H1 (cell line): ENCODE results near the gene SPIRE2. TPM values are rescaled to one million over a fixed set of nuclear protein-coding genes. Genes with fewer than 3 reads are reported as not detected.

Experiments used
- BACH1 ChIP-seq: IDR thresholded peaks from 2 replicates; pipeline ENCODE4 v1.6.1; 2012; ENCODE audit warnings: low read length, improper control_type of control experiment
- CHD1 ChIP-seq: IDR thresholded peaks from 2 replicates; pipeline ENCODE4 v1.6.1; 2012; ENCODE audit warnings: low read depth, low read length, improper control_type of control experiment
- CTBP2 ChIP-seq: IDR thresholded peaks from 2 replicates; pipeline ENCODE4 v1.7.0; 2011; ENCODE audit warnings: borderline replicate concordance, mild to moderate bottlenecking, moderate library complexity, mixed read lengths, low read length; ENCODE audit not compliant: insufficient read depth, insufficient read length
- EGR1 ChIP-seq: IDR thresholded peaks from 2 replicates; pipeline ENCODE4 v1.6.1; 2011; ENCODE audit warnings: low read depth, low read length, borderline replicate concordance
- RAD21 ChIP-seq, 2 experiments: IDR thresholded peaks in 1 of 2; conservative IDR thresholded peaks in 1 of 2; 2 replicates each; pipeline ENCODE4 v1.6.1; 2011; ENCODE audit warnings: low read depth in 2 of 2, low read length in 2 of 2, improper control_type of control experiment in 1 of 2, inconsistent platforms in 1 of 2, mild to moderate bottlenecking in 1 of 2, moderate library complexity in 1 of 2
- RXRA ChIP-seq: IDR thresholded peaks from 2 replicates; pipeline ENCODE4 v1.6.1; 2011; ENCODE audit warnings: low read depth, mild to moderate bottlenecking, low read length, moderate library complexity; ENCODE audit not compliant: insufficient read depth
- TEAD4 ChIP-seq: IDR thresholded peaks from 2 replicates; pipeline ENCODE4 v1.6.1; 2012; ENCODE audit warnings: low read depth, low read length, inconsistent platforms, mixed read lengths
- USF2 ChIP-seq: IDR thresholded peaks from 2 replicates; pipeline ENCODE4 v1.6.1; 2011; ENCODE audit warnings: low read length, improper control_type of control experiment
- YY1 ChIP-seq: IDR thresholded peaks from 2 replicates; pipeline ENCODE4 v1.6.1; 2011; ENCODE audit warnings: low read depth, mild to moderate bottlenecking, low read length
- polyA plus RNA-seq, 7 experiments: library from polyadenylated mRNA; depleted of rRNA in 3 of 7; stranded (reverse) in 5 of 7; unstranded in 2 of 7; fragments of >200 nt in 5 of 7; fragments of 200-250 nt in 2 of 7; gene quantifications; 1 replicate in 5 of 7; 2 replicates in 1 of 7; 4 replicates in 1 of 7; pipeline versions ENCODE4 v1.2.1 to v1.2.3, GENCODE V29; 2011 to 2013; ENCODE audit warnings: missing spikeins in 2 of 7, mixed read lengths in 2 of 7
- total RNA-seq: library from RNA; stranded (reverse); fragmentation: NEBNext Ultra II Directional; extraction: Animal tissue kit (Norgen Biotek cat#: 25700); gene quantifications from 2 replicates; pipeline ENCODE4 v1.2.1, GENCODE V29; 2021

Gene SPIRE2
- total and polyA plus RNA-seq, 2 of the 8 experiments (the other 6 are each of a cell fraction or from before 2014, with no cell fraction given) = 7.4 to 15.4 TPM

- no peak for TF ChIP-seq RAD21 (IDR thresholded peaks at IDR 0.05 in 1 of 2, conservative IDR thresholded peaks at IDR 0.05 in 1 of 2; ENCODE audit: low read depth in 2 of 2, low read length in 2 of 2)
- no peak for TF ChIP-seq CHD1
- TF ChIP-seq CTBP2 = no peak
- TF ChIP-seq USF2 = no peak
- TF ChIP-seq TEAD4 = no peak
- no peak for TF ChIP-seq BACH1
- TF ChIP-seq RXRA = no peak
- TF ChIP-seq YY1 = no peak
- no peak for TF ChIP-seq EGR1
Measured at GRCh38 chr16:89829630-89830437, 1.6 kb downstream of the SPIRE2 start (continued).
